ENCODE results near the gene PATL2. TPM values are rescaled to one million over a fixed set of nuclear protein-coding genes. Genes with fewer than 3 reads are reported as not detected.
A peak's percentile ranks its signal among the peaks of the same experiment; 100 is the strongest.
"Not testable (repeated sequence)": the region's sequence is repeated elsewhere in the genome, so short reads cannot be mapped to it uniquely, and the experiment has no call there.

Gene PATL2
- total RNA-seq, 1 donor from 2014 or later, result 1.1 TPM

GRCh38 chr15:44727485-44728231 lies 16.5 kb upstream of the PATL2 start:
- no peak for TF ChIP-seq CTCF (IDR thresholded peaks at IDR 0.05; ENCODE audit: unreplicated experiment)
- H3K9me3 Mint-ChIP-seq, result no peaks in the 10 kb centered on the region
- H3K36me3 Mint-ChIP-seq, result peaks cover 3% of the 10 kb centered on the region
- peak overlapping the region; percentile 99 for H3K27ac Mint-ChIP-seq
- H3K4me3 Mint-ChIP-seq, result no peak overlapping the region
- no peaks in the 10 kb centered on the region for H3K27me3 Mint-ChIP-seq (ENCODE audit: low read depth)
- peaks cover 18% of the 10 kb centered on the region for H3K4me1 Mint-ChIP-seq
- no peak for DNase-seq (ENCODE audit: low spot score in 2 of 2, unreplicated experiment in 2 of 2)

- H3K9me3 Mint-ChIP-seq, result no peaks in the 10 kb centered on the region
- H3K27ac Mint-ChIP-seq, result peak overlapping the region; percentile 99
- TF ChIP-seq CTCF (IDR thresholded peaks at IDR 0.05; ENCODE audit: unreplicated experiment), result no peak
- peaks cover 18% of the 10 kb centered on the region for H3K4me1 Mint-ChIP-seq
- peaks cover 2% of the 10 kb centered on the region for H3K36me3 Mint-ChIP-seq
- H3K27me3 Mint-ChIP-seq (ENCODE audit: low read depth), result no peaks in the 10 kb centered on the region
- no peak for DNase-seq (ENCODE audit: low spot score in 2 of 2, unreplicated experiment in 2 of 2)
- no peak overlapping the region for H3K4me3 Mint-ChIP-seq
These were observed 15.7 kb upstream of the PATL2 start for GRCh38 chr15:44726568-44727484.

DNA sequence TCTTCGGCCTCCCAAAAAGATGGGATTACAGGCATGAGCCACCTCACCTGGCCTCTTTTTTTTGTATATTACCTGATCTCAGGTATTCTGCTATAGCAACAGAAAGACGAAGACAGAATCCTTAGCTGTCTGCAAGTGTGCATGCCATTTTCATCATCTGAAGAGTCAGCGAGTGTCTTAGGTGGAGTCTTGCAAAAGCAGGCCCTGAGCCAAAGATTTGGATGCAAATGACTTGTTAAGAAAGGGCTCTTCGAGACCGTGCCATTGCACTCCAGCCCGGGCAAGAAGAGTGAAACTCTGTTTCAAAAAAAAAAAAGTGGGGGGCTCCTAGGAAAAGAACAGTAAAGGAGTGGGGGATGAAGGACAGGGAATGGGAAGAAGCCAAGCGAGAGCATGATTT lies 15.0 kb upstream of the PATL2 start:
- Mint-ChIP-seq H3K9me3 (no peaks in the 10 kb centered on the region), H3K4me3 (no peak overlapping the region), H3K36me3 (no peaks in the 10 kb centered on the region), H3K27me3 (ENCODE audit: low read depth) (no peaks in the 10 kb centered on the region), H3K27ac (peak overlapping the region; percentile 72), H3K4me1 (peaks cover 18% of the 10 kb centered on the region)
- no peak for TF ChIP-seq CTCF (IDR thresholded peaks at IDR 0.05; ENCODE audit: unreplicated experiment)
- DNase-seq (ENCODE audit: low spot score in 2 of 2, unreplicated experiment in 2 of 2), result no peak

- H3K27ac Mint-ChIP-seq, result no peak overlapping the region
- TF ChIP-seq CTCF (IDR thresholded peaks at IDR 0.05; ENCODE audit: unreplicated experiment), result no peak
- DNase-seq (ENCODE audit: low spot score in 2 of 2, unreplicated experiment in 2 of 2), result no peak
- peaks cover 4% of the 10 kb centered on the region for H3K4me1 Mint-ChIP-seq
- H3K4me3 Mint-ChIP-seq, result no peak overlapping the region
- H3K36me3 Mint-ChIP-seq, result peaks cover 5% of the 10 kb centered on the region
- H3K27me3 Mint-ChIP-seq (ENCODE audit: low read depth), result no peaks in the 10 kb centered on the region
- no peaks in the 10 kb centered on the region for H3K9me3 Mint-ChIP-seq
These were observed 10.9 kb upstream of the PATL2 start for GRCh38 chr15:44722011-44722410.

- H3K4me3 Mint-ChIP-seq, result no peak overlapping the region
- no peaks in the 10 kb centered on the region for H3K9me3 Mint-ChIP-seq
- no peak overlapping the region for H3K27ac Mint-ChIP-seq
- no peaks in the 10 kb centered on the region for H3K4me1 Mint-ChIP-seq
- no peaks in the 10 kb centered on the region for H3K27me3 Mint-ChIP-seq (ENCODE audit: low read depth)
- no peak for DNase-seq (ENCODE audit: low spot score in 2 of 2, unreplicated experiment in 2 of 2)
- TF ChIP-seq CTCF (IDR thresholded peaks at IDR 0.05; ENCODE audit: unreplicated experiment), result no peak
- H3K36me3 Mint-ChIP-seq, result peaks cover 10% of the 10 kb centered on the region
These were observed 9.5 kb upstream of the PATL2 start for GRCh38 chr15:44720460-44721176.

GRCh38 chr15:44720000-44720435 lies 8.9 kb upstream of the PATL2 start:
- not testable (repeated sequence) for H3K27ac Mint-ChIP-seq; H3K9me3 Mint-ChIP-seq; H3K27me3 Mint-ChIP-seq (ENCODE audit: low read depth); H3K4me1 Mint-ChIP-seq; DNase-seq (ENCODE audit: low spot score in 2 of 2, unreplicated experiment in 2 of 2); H3K4me3 Mint-ChIP-seq
- peaks cover 14% of the 10 kb centered on the region for H3K36me3 Mint-ChIP-seq
